T-helper 1 cell (primary cell): ENCODE results near the gene DIPK1A.

ENCODE experiments used
- DNase-seq, 5 donors: peaks; one replicate each; pipeline ENCODE4 v3.0.0-alpha.2; 2012 to 2020

DIPK1A gene

GRCh38 chr1:92872719-92873118 is 88.5 kb downstream of the DIPK1A start:
- DNase-seq: no peak

GRCh38 chr1:92870591-92870990 is 90.7 kb downstream of the DIPK1A start:
- DNase-seq: no peak

GRCh38 chr1:92864131-92864530 is 97.1 kb downstream of the DIPK1A start:
- DNase-seq: no peak

GRCh38 chr1:92862605-92863004 is 98.7 kb downstream of the DIPK1A start:
- no peak for DNase-seq

GRCh38 chr1:92859400-92860039 is 101.7 kb downstream of the DIPK1A start:
- DNase-seq: no peak

- DNase-seq: peak in 4 of 5 donors; percentile 24 to 80 (median 47)
Observed at GRCh38 chr1:92858564-92859399, 102.5 kb downstream of the DIPK1A start.

DNA sequence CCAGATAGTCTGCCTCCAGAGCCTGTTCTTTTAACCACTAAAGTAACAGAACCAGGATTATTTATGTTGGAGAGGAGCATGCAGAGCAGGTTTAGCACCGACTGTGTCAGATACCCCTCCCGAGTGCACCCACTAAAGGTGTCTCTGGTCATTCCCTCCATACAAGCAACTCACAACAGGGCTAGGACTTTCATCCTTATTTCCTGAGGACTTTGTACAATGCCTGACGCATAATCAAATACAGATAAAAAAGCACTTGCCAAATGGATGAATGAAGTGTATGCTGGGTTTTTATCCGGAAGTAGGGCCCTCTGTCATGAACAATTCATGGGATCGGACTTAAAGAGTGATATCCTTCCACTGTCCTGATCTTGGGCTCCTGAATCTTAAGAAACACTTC is 103.4 kb downstream of the DIPK1A start:
- no peak for DNase-seq

DNA sequence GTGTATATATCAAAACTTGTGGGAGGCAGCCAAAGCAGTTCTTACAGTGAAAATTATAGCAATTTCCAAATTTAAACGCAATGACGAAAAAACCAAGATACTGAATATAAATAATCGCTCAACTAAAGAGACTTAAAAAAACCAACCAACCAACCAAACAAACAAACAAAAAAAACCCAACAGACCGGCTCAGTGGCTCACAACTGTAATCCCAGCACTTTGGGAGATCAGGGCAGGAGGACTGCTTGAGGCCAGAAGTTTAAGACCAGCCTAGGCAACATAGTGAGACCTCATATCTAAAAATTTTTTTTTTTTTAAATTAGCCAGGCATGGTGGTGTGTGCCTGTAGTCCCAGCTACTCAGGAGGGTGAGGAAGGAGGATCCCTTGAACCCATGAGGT is 106.0 kb downstream of the DIPK1A start:
- DNase-seq: no peak

- DNase-seq: peak in 1 of 5 donors; percentile 9
Observed at GRCh38 chr1:92854101-92854785, 107.0 kb downstream of the DIPK1A start.

DNA sequence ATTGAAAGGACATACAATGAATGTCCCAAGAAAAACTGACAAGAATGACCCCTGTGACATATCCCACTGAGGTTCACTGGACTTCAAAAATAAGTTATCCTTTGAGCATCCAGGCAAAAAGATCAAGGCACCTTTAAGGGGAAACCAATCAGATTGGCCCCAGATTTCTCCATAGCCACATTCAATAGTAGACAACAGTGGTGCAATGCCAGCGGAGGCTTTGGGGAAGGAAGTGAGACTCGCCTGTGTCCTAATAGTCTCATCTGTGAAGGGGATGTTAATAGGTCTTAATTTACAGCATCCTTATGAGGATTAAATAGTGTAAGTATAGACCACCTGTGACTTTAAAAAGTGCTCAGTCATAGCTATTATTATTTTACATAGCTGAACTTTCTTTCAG is 108.0 kb downstream of the DIPK1A start:
- no peak for DNase-seq

GRCh38 chr1:92851729-92852128 is 109.5 kb downstream of the DIPK1A start:
- no peak for DNase-seq

DNA sequence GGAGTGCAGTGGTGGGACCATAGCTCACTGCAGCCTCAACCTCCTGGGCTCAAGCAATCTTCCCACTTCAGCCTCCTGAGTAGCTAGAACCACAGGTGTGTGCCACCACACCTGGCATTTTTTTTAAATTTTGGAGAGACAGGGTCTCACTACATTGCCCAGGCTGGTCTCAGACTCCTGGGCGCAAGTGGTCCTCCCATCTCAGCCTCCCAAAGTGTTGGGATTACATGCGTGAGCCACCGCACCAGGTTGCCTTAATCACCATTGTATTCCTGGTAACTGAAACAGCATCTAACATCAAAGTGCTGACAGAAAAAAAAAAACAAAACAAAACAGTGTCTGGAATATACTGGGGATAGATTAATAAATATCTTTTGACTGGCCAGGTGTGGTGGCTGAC is 111.2 kb downstream of the DIPK1A start:
- DNase-seq: no peak

DNA sequence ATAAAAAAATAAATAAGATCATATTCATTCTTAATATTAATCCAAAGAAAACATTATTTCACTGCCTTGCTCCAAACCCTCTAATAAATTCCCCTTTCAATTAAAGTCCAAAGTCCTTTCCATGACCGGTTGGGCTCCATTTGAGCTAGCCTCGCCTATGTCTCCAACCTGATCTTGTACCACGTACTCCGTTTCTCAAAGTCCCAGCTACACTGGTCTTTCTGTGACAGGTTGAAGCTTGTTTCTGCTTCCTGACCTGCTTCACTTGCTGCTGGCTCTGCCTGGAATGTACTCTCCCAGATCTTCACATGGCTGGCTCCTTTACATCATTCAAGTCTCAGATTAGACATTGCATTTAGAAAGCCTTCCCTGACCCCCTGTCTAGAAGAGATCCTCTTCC is 113.1 kb downstream of the DIPK1A start:
- DNase-seq: no peak

DNA sequence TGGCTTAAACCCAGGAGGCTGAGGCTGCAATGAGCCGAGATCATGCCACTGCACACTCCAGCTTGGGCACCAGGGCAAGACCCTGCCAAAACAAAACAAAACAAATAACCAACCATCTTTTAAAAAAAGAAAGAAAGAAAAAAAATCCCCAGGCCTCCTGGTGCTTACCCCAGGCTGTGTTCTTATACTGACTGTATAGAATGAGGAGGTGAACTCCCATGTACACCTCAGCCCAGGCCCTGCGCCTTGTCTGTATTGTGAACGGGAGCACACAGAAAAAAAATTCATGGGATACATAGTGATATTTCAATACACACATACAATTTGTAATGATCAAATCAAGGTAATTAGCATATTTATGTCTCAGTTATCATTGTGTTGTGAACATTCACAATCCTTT is 115.4 kb downstream of the DIPK1A start:
- DNase-seq: no peak

DNA sequence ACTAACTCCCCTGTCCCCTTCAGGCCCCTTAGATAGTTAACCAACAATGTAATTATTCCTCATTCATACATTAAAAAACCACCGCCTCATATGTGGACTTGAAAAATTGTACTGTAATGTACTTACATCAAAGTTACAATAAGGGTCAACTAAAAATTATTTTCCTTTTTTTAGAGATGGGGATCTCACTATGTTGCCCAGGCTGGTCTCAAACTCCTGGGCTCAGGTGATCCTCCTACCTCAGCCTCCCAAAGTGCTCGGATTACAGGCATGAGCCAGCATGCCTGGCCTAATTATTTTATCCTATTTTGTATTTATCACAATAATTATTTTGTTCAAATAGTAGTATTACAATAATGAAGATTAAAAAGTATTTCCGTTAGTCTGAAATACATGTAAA is 116.8 kb downstream of the DIPK1A start:
- DNase-seq: no peak

- no peak for DNase-seq
Observed at GRCh38 chr1:92843429-92844352, 117.6 kb downstream of the DIPK1A start.

GRCh38 chr1:92843046-92843423 is 118.2 kb downstream of the DIPK1A start:
- no peak for DNase-seq

GRCh38 chr1:92842082-92843045 is 118.9 kb downstream of the DIPK1A start:
- DNase-seq: no peak

GRCh38 chr1:92840600-92840999 is 120.7 kb downstream of the DIPK1A start:
- no peak for DNase-seq

DNA sequence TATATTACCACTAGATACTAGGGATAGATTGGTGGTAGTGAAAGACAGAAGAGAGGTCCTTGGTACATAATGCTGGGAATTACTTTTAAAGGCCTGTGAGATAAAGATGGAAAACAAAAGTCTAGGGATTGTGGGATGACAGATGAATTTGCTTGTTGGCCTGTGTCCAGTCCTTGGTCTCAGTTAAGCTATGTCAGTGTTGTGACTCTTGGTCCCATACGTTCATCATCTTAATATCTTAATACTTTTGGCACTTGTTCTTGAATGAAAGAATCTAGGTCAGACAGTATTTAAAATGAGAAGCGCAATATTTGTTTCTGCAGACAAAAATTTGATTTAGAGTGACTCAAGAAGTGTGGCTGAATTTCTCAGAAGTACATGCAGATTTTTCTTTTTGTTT is 121.8 kb downstream of the DIPK1A start:
- DNase-seq: no peak

DNA sequence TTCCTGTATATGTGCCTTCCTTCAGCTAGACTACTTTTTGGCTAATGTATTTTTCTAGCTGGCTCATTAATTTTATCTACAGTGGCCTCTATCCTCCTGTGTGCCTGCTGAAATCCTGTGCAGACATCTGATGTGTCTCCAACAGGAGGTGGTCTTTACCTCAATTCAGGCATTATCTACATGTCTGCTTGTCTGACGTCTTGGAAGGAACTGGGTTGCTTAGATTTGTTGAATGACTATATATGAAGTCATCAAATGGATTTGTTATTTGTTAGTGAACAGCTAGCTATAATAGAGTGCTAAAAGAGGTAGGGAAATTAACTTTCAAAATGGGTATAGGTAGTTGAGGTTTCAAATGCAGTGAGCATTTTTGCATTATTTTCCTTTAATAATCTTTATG is 122.7 kb downstream of the DIPK1A start:
- no peak for DNase-seq

- DNase-seq: no peak
Observed at GRCh38 chr1:92837062-92837461, 124.2 kb downstream of the DIPK1A start.
